ENCODE results near the gene EFEMP2.
A peak's percentile ranks its signal among the peaks of the same experiment; 100 is the strongest.
"Not testable (repeated sequence)": the region's sequence is repeated elsewhere in the genome, so short reads cannot be mapped to it uniquely, and the experiment has no call there.

EFEMP2 gene

DNA sequence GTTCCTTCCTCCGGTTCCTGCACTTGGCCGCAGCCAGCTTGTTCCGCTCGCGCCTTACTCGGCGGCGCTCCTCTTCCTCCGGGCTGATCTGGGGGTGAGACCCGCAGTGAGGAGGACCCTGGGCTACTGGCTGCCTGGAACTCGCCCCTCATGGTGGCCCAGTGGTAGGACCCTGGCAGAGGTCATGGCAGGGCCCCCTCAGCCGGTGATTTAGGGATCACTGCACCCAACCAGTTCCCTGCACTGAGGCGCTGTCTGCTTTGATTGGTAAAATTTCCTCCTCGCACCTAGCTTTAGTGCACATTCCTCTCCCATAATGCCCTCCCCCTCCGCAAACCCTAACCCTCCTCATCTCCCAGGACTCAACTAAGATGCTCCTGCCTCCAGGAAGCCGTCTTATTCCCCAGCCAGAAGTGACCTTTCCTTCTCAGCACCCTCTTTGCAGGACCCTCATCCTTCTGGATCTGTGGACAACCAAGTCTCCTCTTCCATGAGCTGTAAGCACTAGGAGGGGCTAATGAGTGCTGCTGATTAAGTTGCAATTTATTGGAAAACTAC, 21.5 kb upstream of the EFEMP2 start:
- no peak for TF ChIP-seq CTCF (conservative IDR thresholded peaks at IDR 0.05; ENCODE audit: low read length)
- no peak for DNase-seq (ENCODE audit: low read depth)
- no peak overlapping the region for H3K4me3 ChIP-seq (ENCODE audit: low read length)

DNA sequence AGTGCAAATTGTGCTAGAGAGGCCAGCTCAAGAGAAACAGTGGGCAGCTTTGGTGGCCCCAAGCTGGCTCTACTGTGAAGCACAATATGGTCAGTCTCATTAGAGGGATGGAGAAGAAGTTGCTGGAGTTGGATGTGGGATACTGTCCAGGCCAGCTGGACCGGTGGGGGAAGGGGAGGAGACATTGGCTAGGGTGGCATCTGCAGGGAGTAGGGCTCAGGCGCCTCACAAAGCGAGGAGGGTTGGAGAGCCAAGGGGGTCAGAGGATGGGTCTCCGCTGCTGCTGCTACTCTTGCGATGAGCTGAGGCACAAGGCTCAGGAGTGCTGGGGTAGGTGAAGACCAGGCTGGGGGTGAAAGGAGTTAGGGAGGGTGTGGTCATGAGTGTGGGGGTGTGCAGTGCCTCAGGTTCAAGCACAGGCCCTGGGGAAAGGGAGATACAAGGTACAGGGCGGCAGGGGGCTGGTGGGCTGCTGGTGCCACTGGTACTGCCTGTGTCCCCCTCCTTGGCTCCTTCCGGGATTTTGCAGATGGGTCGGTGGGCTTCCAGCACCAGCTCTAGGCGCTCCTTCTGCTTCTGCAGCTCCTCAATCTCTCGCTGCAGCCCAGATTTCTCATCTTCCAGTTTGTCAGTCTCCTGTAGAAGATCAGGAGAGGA, 20.2 kb upstream of the EFEMP2 start:
- no peak for TF ChIP-seq CTCF (conservative IDR thresholded peaks at IDR 0.05; ENCODE audit: low read length)
- DNase-seq (ENCODE audit: low read depth): no peak
- H3K4me3 ChIP-seq (ENCODE audit: low read length): peak overlapping the region; percentile 75

DNA sequence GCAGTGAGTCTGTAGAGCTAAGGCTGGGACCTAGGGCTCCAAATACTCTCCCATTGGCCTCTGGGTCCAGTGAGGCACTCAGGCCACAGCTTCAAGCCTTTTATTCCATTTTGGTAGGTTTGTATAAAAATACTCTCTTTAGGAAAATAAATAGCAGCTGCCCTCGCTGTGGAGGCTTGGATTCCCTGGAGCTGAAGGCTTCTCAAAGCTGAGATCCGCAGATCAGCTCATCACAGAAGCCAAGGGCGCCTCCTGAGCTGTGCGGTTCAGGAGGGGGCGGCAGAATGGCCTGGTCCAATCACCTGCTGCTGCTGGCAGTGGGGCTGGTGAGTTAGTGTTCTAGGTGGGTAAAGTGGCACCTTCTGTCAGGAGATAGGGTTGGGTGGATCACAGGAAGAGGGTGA, 19.5 kb upstream of the EFEMP2 start:
- not testable (repeated sequence) for DNase-seq (ENCODE audit: low read depth)
- H3K4me3 ChIP-seq (ENCODE audit: low read length): peak overlapping the region; percentile 75

GRCh38 chr11:65891219-65892136, 18.9 kb upstream of the EFEMP2 start:
- H3K4me3 ChIP-seq (ENCODE audit: low read length): peak overlapping the region; percentile 75
- DNase-seq (ENCODE audit: low read depth): no peak
- TF ChIP-seq CTCF (conservative IDR thresholded peaks at IDR 0.05; ENCODE audit: low read length): peak; percentile 31

DNA sequence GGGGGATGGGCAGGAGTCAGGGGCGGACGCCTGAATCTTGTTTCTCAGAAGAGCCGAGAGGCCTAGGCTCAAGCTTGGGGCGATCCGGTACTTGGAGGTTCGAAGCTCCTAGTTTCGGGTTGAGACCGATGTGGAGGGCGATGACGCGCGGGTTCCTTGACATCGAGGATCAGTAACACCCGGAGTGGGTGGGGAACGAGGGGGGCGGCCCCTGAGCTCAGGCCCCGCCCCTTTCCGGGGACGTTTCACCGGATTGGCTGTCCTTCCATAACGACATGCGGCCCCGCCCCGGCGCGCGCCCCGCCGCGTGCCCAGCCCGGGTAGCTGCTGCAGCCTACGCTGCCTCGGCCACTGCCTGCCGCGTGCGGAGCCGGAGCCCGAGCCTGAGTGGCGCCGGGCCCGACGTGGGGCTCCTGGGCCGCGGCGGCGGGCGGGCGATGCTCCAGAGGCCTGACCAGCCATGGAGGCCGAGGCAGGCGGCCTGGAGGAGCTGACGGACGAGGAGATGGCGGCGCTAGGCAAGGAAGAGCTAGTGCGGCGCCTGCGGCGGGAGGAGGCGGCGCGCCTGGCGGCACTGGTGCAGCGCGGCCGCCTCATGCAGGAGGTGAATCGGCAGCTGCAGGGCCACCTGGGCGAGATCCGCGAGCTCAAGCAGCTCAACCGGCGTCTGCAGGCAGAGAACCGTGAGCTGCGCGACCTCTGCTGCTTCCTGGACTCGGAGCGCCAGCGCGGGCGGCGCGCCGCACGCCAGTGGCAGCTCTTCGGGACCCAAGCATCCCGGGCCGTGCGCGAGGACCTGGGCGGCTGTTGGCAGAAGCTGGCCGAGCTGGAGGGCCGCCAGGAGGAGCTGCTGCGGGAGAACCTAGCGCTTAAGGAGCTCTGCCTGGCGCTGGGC, 18.0 kb upstream of the EFEMP2 start, which contains the start of gene CCDC85B:
Gene CCDC85B, plus strand, starts transcription at position 350 of the 895 bp plus-strand sequence. Its CDS starts 111 bp downstream, at position 461.
- TF ChIP-seq CTCF (conservative IDR thresholded peaks at IDR 0.05; ENCODE audit: low read length): no peak; the same call in 1 of the 2 replicates
- peak within 1 kb of the TSS; percentile 75 for H3K4me3 ChIP-seq (ENCODE audit: low read length)
- peak; percentile 96 for DNase-seq (ENCODE audit: low read depth)

GRCh38 chr11:65888163-65888814, 15.7 kb upstream of the EFEMP2 start, which contains the start of gene FIBP:
TSS of gene FIBP (minus strand) at chr11:65888471. CDS start at chr11:65888418, 53 bp downstream.
- H3K4me3 ChIP-seq (ENCODE audit: low read length): peak within 1 kb of the TSS; percentile 93
- DNase-seq (ENCODE audit: low read depth): peak; percentile 97
- no peak; the same call in none of the 2 replicates for TF ChIP-seq CTCF (conservative IDR thresholded peaks at IDR 0.05; ENCODE audit: low read length)

Measured in AG10803 (cell line).